T-helper 17 cell (primary cell): ENCODE measurements around the gene KCNMA1. TPM values are rescaled to one million over a fixed set of nuclear protein-coding genes. Genes with fewer than 3 reads are reported as not detected.

Source experiments
- ATAC-seq: fragments of 150-1000 bp; cut with Tn5 transposase; 2 replicates; pipeline ENCODE4 v1.10.0; 2021; ENCODE audit warnings: mild to moderate bottlenecking, moderate library complexity
- DNase-seq, 3 donors: peaks; one replicate each; pipeline versions ENCODE4 v3.0.0 to v3.0.0-alpha.2; 2020 to 2021
- H3K9me3 ChIP-seq: one replicate; pipeline ENCODE4 v1.7.0; 2013; ENCODE audit warnings: low read length, mild to moderate bottlenecking; ENCODE audit not compliant: control insufficient read depth, poor library complexity, severe bottlenecking
- H3K27ac Mint-ChIP-seq: one replicate; pipeline ENCODE4 v1.8.0; 2022; ENCODE audit warnings: mild to moderate bottlenecking, moderate library complexity, mixed read lengths
- H3K27me3 Mint-ChIP-seq: one replicate; pipeline ENCODE4 v1.8.0; 2022; ENCODE audit warnings: mixed read lengths
- H3K36me3 Mint-ChIP-seq: one replicate; pipeline ENCODE4 v1.8.0; 2022; ENCODE audit warnings: low read depth, mixed read lengths
- H3K4me1 Mint-ChIP-seq: one replicate; pipeline ENCODE4 v1.8.0; 2022; ENCODE audit warnings: mild to moderate bottlenecking, mixed read lengths
- H3K4me3 Mint-ChIP-seq: one replicate; pipeline ENCODE4 v1.8.0; 2022; ENCODE audit warnings: mild to moderate bottlenecking, moderate library complexity, mixed read lengths
- total RNA-seq, 4 donors: library from RNA in 2 of 4; stranded (reverse) in 2 of 4; gene quantifications; one replicate each; pipeline ENCODE4 v1.2.3 and lab custom pipeline; 2022 to 2026

KCNMA1 gene
- total RNA-seq, 2 donors from 2014 or later, result 0.27 TPM; not detected in 1

DNA sequence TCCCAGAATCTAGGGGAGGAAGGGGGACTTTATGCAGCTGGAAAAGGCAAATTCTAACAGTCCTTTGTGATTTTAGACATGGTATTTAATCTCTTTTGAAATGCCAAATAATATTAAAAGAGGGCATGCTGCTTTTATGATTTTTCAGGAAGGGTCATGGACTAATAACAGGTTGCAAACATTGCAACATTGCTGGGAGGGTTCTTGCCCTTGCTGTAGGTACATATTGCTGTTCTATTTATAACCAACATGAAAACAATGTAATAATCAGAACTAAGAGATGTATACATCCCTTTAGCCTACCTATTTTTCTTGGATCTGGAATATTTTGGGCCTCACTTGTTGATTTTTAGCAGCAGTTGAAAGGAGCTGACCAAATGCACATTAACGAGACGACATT lies 411.6 kb downstream of the KCNMA1 start:
- no peaks in the 10 kb centered on the region for H3K36me3 Mint-ChIP-seq
- DNase-seq (no peak), ATAC-seq (no peak)

GRCh38 chr10:77223526-77224460 lies 413.8 kb downstream of the KCNMA1 start:
- H3K9me3 ChIP-seq, result no peaks in the 10 kb centered on the region
- H3K4me3 Mint-ChIP-seq, result no peak overlapping the region
- no peaks in the 10 kb centered on the region for H3K36me3 Mint-ChIP-seq
- H3K4me1 Mint-ChIP-seq, result no peaks in the 10 kb centered on the region
- no peak for ATAC-seq
- H3K27me3 Mint-ChIP-seq, result peaks cover 38% of the 10 kb centered on the region
- no peak for DNase-seq
- no peak overlapping the region for H3K27ac Mint-ChIP-seq

More for the DNA sequence above, 411.6 kb downstream of the KCNMA1 start:
- H3K4me1 Mint-ChIP-seq, result no peaks in the 10 kb centered on the region
- no peak overlapping the region for H3K27ac Mint-ChIP-seq
- no peaks in the 10 kb centered on the region for H3K9me3 ChIP-seq
- H3K27me3 Mint-ChIP-seq, result peaks cover 31% of the 10 kb centered on the region
- H3K4me3 Mint-ChIP-seq, result no peak overlapping the region

DNA sequence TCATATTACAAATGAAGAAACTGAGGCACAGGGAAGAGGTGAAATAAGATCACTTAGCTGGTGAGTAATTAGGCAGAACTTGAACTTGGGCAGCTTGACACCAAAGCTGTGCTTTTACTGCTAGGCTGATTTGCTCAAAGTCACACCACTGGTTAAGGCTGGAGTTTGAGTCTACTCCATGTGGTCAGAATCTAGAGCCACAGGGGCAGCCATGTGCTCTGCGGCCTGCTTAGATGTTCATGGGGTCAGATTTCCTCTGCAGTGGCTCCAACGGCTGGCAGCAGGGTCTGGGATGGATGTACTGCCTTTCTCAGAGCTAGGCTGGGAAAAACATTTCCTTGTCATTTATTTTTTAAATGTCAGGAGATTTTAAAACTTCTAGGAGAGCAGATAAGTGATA lies 417.5 kb downstream of the KCNMA1 start:
- no peaks in the 10 kb centered on the region for H3K9me3 ChIP-seq
- Mint-ChIP-seq H3K27ac (no peak overlapping the region), H3K4me3 (no peak overlapping the region), H3K4me1 (no peaks in the 10 kb centered on the region), H3K27me3 (peaks cover 33% of the 10 kb centered on the region), H3K36me3 (no peaks in the 10 kb centered on the region)
- DNase-seq (no peak), ATAC-seq (no peak)

DNA sequence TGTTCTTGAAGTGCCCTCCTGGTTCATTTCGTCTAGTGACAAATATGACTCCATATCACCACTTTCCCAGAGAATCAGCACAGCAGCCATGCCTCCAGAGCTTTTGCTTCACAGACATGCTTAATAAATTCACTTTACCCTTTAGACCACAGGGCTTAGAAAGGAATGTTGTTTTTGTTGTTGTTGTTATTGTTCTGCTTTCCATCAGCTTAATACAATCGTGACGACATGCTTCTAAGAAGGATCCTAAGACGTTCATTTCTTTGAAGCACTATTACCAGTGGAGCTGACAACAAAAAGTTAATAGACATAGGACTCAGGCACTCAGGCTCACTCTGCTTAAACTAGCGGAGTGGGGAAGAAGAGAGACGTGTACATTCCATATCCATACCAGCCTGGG lies 418.6 kb downstream of the KCNMA1 start:
- H3K4me3 Mint-ChIP-seq, result no peak overlapping the region
- H3K4me1 Mint-ChIP-seq, result no peaks in the 10 kb centered on the region
- DNase-seq (no peak), ATAC-seq (no peak)
- H3K27me3 Mint-ChIP-seq, result peaks cover 27% of the 10 kb centered on the region
- H3K27ac Mint-ChIP-seq, result no peak overlapping the region
- no peaks in the 10 kb centered on the region for H3K9me3 ChIP-seq
- no peaks in the 10 kb centered on the region for H3K36me3 Mint-ChIP-seq

- H3K9me3 ChIP-seq, result no peaks in the 10 kb centered on the region
- no peak for ATAC-seq
- no peak for DNase-seq
- no peak overlapping the region for H3K27ac Mint-ChIP-seq
- no peaks in the 10 kb centered on the region for H3K4me1 Mint-ChIP-seq
- H3K27me3 Mint-ChIP-seq, result peaks cover 12% of the 10 kb centered on the region
- H3K4me3 Mint-ChIP-seq, result no peak overlapping the region
- no peaks in the 10 kb centered on the region for H3K36me3 Mint-ChIP-seq
Observed at GRCh38 chr10:77214799-77215198, 422.8 kb downstream of the KCNMA1 start.

- no peaks in the 10 kb centered on the region for H3K9me3 ChIP-seq
- Mint-ChIP-seq H3K4me1 (no peaks in the 10 kb centered on the region), H3K27me3 (peaks cover 10% of the 10 kb centered on the region), H3K36me3 (no peaks in the 10 kb centered on the region), H3K27ac (no peak overlapping the region), H3K4me3 (no peak overlapping the region)
- DNase-seq (no peak), ATAC-seq (no peak)
Observed at GRCh38 chr10:77212632-77213031, 425.0 kb downstream of the KCNMA1 start.

- Mint-ChIP-seq H3K4me1 (no peaks in the 10 kb centered on the region), H3K4me3 (no peak overlapping the region), H3K27ac (no peak overlapping the region), H3K27me3 (peaks cover 11% of the 10 kb centered on the region), H3K36me3 (no peaks in the 10 kb centered on the region)
- ATAC-seq, result no peak
- no peaks in the 10 kb centered on the region for H3K9me3 ChIP-seq
- no peak for DNase-seq
Observed at GRCh38 chr10:77210645-77211044, 427.0 kb downstream of the KCNMA1 start.

DNA sequence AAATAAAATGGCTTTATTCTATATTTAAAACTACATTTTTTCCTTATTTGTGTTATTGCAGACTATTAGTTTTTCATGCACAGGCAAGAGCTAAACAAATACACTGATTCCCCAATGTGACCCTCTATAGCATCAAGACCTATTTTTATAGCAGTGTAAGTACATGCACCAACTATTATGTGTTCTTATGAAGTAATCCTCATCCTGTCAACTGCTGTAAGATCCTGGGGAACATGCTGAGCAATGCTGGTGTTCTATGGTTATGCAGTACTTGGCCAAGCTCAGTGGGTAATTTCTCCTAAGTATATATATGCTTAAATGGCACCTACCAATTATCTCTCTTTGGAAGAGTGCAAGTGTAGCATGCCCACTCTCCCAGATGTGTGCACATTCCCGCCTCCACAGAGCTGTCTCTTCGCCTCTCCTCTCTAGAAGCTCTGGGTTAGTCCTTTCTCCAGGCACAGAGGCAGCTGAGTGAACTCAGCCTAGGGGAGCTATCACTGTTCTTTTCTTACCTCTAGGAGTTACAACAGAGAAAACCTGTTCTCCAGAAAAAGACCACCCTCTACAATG lies 428.8 kb downstream of the KCNMA1 start:
- ATAC-seq, result no peak
- Mint-ChIP-seq H3K4me1 (no peaks in the 10 kb centered on the region), H3K27me3 (peaks cover 13% of the 10 kb centered on the region), H3K27ac (no peak overlapping the region), H3K4me3 (no peak overlapping the region), H3K36me3 (no peaks in the 10 kb centered on the region)
- no peak for DNase-seq
- no peaks in the 10 kb centered on the region for H3K9me3 ChIP-seq

DNA sequence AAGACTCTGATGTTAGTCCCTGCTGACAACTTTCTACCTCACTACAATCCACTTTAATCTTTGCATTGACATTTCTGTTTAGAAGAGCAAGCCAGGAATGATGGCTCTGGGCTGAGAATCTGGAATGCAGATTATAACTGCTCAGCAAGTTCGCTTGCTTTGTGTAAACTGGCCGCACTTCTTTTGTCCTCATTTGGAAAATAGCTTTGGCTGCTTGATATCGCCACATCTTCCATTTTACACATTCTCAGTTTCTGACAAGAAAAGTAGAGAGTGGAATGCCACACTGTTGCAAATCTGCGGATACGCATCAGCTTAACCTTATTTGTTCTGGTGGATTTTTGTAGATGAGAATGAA lies 429.8 kb downstream of the KCNMA1 start:
- Mint-ChIP-seq H3K27ac (no peak overlapping the region), H3K36me3 (no peaks in the 10 kb centered on the region), H3K4me1 (no peaks in the 10 kb centered on the region), H3K27me3 (peaks cover 19% of the 10 kb centered on the region), H3K4me3 (no peak overlapping the region)
- DNase-seq (no peak), ATAC-seq (no peak)
- no peaks in the 10 kb centered on the region for H3K9me3 ChIP-seq

GRCh38 chr10:77207182-77207827 lies 430.3 kb downstream of the KCNMA1 start:
- Mint-ChIP-seq H3K27me3 (peaks cover 23% of the 10 kb centered on the region), H3K27ac (no peak overlapping the region), H3K4me1 (no peaks in the 10 kb centered on the region), H3K36me3 (no peaks in the 10 kb centered on the region), H3K4me3 (no peak overlapping the region)
- ATAC-seq, result no peak
- no peaks in the 10 kb centered on the region for H3K9me3 ChIP-seq
- DNase-seq, result no peak

- H3K9me3 ChIP-seq, result no peaks in the 10 kb centered on the region
- no peak overlapping the region for H3K27ac Mint-ChIP-seq
- peaks cover 31% of the 10 kb centered on the region for H3K27me3 Mint-ChIP-seq
- no peaks in the 10 kb centered on the region for H3K36me3 Mint-ChIP-seq
- DNase-seq (no peak), ATAC-seq (no peak)
- H3K4me3 Mint-ChIP-seq, result no peak overlapping the region
- H3K4me1 Mint-ChIP-seq, result no peaks in the 10 kb centered on the region
Observed at GRCh38 chr10:77205135-77205534, 432.5 kb downstream of the KCNMA1 start.

GRCh38 chr10:77204171-77204570 lies 433.4 kb downstream of the KCNMA1 start:
- no peaks in the 10 kb centered on the region for H3K9me3 ChIP-seq
- ATAC-seq, result no peak
- Mint-ChIP-seq H3K36me3 (no peaks in the 10 kb centered on the region), H3K4me3 (no peak overlapping the region), H3K27me3 (peaks cover 35% of the 10 kb centered on the region), H3K27ac (no peak overlapping the region), H3K4me1 (no peaks in the 10 kb centered on the region)
- no peak for DNase-seq

GRCh38 chr10:77202857-77203256 lies 434.8 kb downstream of the KCNMA1 start:
- Mint-ChIP-seq H3K4me3 (no peak overlapping the region), H3K27ac (no peak overlapping the region), H3K36me3 (no peaks in the 10 kb centered on the region), H3K4me1 (no peaks in the 10 kb centered on the region), H3K27me3 (peaks cover 35% of the 10 kb centered on the region)
- H3K9me3 ChIP-seq, result no peaks in the 10 kb centered on the region
- DNase-seq (no peak), ATAC-seq (no peak)
